Measurements from ENCODE around the gene BMPR1A. TPM values are rescaled to one million over a fixed set of nuclear protein-coding genes. Genes with fewer than 3 reads are reported as not detected.

Gene BMPR1A
- total and polyA plus RNA-seq, 9 of the 15 experiments (the other 6 are each of a cell fraction or from before 2014, with no cell fraction given): 1.6 to 17.5 (median 9.1) TPM

- TF ChIP-seq SETDB1 (IDR thresholded peaks at IDR 0.05; ENCODE audit: low read length) (no peak), SP2 (IDR thresholded peaks at IDR 0.05; ENCODE audit: extremely low read depth, low read depth, low read length, poor library complexity, severe bottlenecking) (no peak), BMI1 (IDR thresholded peaks at IDR 0.05; ENCODE audit: low read length) (no peak), FOXJ2 (tag; IDR thresholded peaks at IDR 0.05) (no peak), NCOR1 (IDR thresholded peaks at IDR 0.05) (no peak), ZKSCAN3 (CRISPR knock-in tag; IDR thresholded peaks at IDR 0.05) (no peak), ZNF217 (CRISPR knock-in tag; IDR thresholded peaks at IDR 0.05) (no peak), ZNF764 (CRISPR knock-in tag; IDR thresholded peaks at IDR 0.05; ENCODE audit: low read depth) (no peak), SREBF2 (CRISPR knock-in tag; IDR thresholded peaks at IDR 0.05) (no peak), GTF2E2 (tag; IDR thresholded peaks at IDR 0.05) (no peak), ZNF143 (CRISPR knock-in tag; IDR thresholded peaks at IDR 0.05) (no peak), CEBPG (CRISPR knock-in tag; IDR thresholded peaks at IDR 0.05) (no peak), CEBPG (tag; conservative IDR thresholded peaks at IDR 0.05 in 1 of 2, IDR thresholded peaks at IDR 0.05 in 1 of 2) (no peak), NRF1 (conservative IDR thresholded peaks at IDR 0.05 in 1 of 2, IDR thresholded peaks at IDR 0.05 in 1 of 2) (no peak), ZNF384 (IDR thresholded peaks at IDR 0.05; ENCODE audit: low read depth, low read length) (no peak), STAT5A (IDR thresholded peaks at IDR 0.05; ENCODE audit: borderline replicate concordance, low read length) (no peak), RBM25 (IDR thresholded peaks at IDR 0.05; ENCODE audit: low read depth, low read length, severe bottlenecking) (no peak), KDM2B (CRISPR knock-in tag; IDR thresholded peaks at IDR 0.05) (no peak), SNIP1 (IDR thresholded peaks at IDR 0.05; ENCODE audit: low read depth) (no peak), USF2 (CRISPR knock-in tag; IDR thresholded peaks at IDR 0.05) (no peak)
- Histone ChIP-seq H3K4me1 (replicated peaks in 1 of 2; ENCODE audit: control insufficient read depth in 2 of 2, insufficient read depth in 2 of 2, low read length in 2 of 2) (peaks cover 0 to 22% of the 10 kb centered on the region in 2 experiments; a peak in 3 of 5 replicates), H3K27ac (ENCODE audit: extremely low read depth, low read depth, low read length) (no peak overlapping the region), H2AFZ (ENCODE audit: low read depth, low read length) (no peak overlapping the region), H3K36me3 (ENCODE audit: control insufficient read depth, insufficient read depth, low read length) (no peaks in the 10 kb centered on the region), H3K4me3 (no peak overlapping the region), H3K79me2 (ENCODE audit: control insufficient read depth, insufficient read depth, low read length) (no peaks in the 10 kb centered on the region), H3K9ac (ENCODE audit: insufficient read depth in 1 of 2, low read depth in 2 of 2, low read length in 2 of 2) (peak overlapping the region in 1 of 2 experiments; percentile 19; a peak in 1 of 4 replicates), H3K4me2 (ENCODE audit: insufficient read depth, low read length) (no peak overlapping the region), H3K9me1 (ENCODE audit: control insufficient read depth, insufficient read depth, low read length) (no peaks in the 10 kb centered on the region), H3K9me3 (replicated peaks; ENCODE audit: control insufficient read depth, insufficient read depth, low read depth, low read length) (no peaks in the 10 kb centered on the region), H3K27me3 (ENCODE audit: control insufficient read depth in 2 of 2, insufficient read depth in 2 of 2, low read length in 2 of 2) (no peaks in the 10 kb centered on the region), H4K20me1 (replicated peaks; ENCODE audit: control insufficient read depth, insufficient read depth, low read length) (no peaks in the 10 kb centered on the region)
- BruUV-seq (replicated peaks): no TSS peak
- ATAC-seq (no peak), DNase-seq (ENCODE audit: extremely low read depth in 1 of 4, low spot score in 3 of 4) (no peak), FAIRE-seq (no peak)
- ChIA-PET CTCF (ENCODE audit: low intra/inter-chr PET ratio) (no interaction called here), POLR2A (interaction anchor here (1.1 kb wide), 1 partner anchor 10 kb away, joined by 4 read pairs; no protein-coding TSS in a partner anchor)
- 40% methylated on average over 5 of the region's 6 CpGs for WGBS (ENCODE audit: insufficient coverage, low coverage, missing lambda C conversion rate)
- in situ Hi-C loops (cut with MboI): no loop called here
- intact Hi-C loops (cut with micrococcal nuclease): no loop called here
Observed at GRCh38 chr10:86715156-86715795, 41.1 kb upstream of the BMPR1A start.

Data from K562 (cell line).